GM19193 (cell line): ENCODE results near the gene WNT6.

Source experiments
- POLR2A ChIP-seq: IDR thresholded peaks from 4 replicates; pipeline ENCODE4 v1.6.1; 2011; ENCODE audit not compliant: insufficient read depth, insufficient read length; ENCODE audit errors: extremely low read depth

WNT6 gene

DNA sequence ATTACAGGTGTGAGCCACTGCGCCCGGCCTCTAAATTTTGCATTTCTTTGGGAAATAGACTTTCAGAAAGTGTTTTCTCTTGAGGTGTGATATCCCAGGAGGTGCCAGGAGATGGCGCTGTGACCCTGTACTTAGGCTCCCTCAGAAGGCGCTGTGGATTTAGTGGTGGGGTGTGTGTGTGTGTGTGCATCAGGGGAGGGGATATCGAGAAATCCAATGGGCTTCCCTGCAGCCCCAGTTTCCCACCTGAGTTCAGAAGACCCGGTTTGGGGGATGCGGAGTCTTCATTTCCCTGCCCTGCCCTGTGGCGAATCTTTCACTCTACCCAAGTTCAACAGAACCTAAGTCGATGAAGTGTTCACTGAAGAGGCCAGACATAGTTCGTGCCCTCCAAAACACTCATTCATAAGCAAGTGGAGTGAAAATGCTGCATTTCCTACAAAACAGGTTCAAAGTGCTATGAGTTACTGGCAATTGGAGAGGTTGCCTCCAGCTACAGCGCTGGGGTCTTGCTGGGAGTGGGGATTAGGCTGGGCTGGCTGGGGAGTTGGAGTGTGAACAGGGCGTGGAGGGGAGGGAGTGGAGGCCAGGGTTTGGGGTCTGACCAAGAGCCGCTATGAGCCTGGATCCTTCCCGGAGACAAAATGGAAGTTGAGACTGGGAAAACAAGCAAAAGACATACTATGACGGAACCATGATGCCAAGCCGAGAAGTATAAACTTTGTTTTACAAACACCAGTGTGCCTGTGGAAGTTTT is 6.5 kb upstream of the WNT6 start:
- TF ChIP-seq POLR2A, result no peak

DNA sequence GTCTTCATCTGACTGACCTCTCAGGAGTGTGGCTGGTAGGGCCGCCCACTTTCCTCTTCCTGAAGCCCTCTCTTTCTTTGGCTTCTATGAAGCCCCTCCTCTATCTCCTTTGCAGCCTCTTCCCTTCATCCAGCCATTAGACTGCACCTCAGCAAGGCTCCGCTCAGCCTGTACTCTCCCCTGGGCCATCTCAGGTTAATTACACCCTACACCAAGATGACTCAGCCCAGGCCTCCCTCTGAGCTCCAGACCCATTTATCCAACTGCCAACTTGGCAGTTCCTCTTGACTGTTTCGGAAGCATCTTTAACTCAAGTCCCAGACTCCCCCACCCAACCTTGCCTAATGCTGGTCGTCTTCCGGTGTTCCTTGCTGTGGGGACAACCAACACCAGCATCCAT is 5.8 kb upstream of the WNT6 start:
- TF ChIP-seq POLR2A, result no peak

DNA sequence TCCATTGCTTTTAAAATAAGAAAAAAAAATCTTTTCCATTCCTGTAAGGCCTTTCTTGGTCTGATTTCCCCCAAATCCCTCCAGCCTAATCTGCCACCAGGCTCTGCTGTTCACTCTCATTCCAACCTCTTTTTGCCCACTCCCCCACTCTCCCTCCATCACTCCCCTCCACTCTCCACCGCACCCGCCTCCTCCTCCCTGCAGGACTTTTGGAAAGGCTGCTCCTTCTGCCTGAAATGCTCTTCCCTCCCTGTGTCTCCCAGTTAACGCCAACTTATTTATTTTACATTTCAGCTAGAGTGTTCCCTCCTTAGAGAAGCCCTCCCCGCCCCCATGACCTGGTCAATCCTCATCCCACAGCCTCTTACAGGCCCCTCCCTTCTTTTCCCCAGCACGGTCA is 4.7 kb upstream of the WNT6 start:
- TF ChIP-seq POLR2A, result no peak

DNA sequence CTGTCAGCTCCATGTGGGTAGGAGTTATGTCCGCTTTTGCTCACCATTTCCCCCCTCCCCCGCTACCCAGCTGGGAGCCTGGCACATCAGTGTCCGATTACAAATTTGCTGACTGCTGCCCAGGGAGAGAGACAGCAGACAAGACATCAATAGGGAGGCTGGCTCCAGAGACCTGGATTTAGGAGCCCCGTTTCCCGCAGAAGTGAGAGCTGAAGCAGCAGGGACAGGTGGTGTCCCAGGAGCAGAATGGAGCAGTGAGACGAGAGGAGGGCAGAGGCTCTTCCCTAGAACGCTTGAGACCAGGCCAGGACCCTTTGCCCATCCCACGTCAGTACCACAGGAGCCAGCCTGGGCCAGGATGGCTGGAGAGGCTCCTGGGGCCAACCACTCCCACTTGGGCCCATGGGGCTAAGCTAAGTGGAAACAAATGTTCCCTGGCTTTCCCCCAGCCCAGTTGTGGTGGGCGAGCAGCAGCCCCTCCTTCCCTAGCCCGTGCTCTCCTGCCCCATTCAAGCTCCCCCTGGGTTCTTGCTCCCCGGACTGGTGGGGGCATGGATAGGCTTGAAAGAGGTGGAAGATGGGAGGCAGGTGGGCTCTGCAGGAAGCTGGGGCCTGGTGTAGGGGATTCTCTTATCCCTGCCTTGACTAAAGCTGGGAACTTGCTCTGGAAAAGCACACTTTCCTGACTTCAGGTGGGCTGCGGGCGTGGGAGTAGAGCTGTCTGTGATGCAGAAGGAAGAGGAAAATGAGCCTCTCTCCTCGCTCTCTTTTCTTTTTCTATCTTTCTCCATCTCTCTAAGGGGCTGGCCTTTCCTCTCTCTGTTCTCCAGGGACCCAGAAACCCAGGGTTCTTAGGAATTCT is 4.1 kb upstream of the WNT6 start:
- TF ChIP-seq POLR2A, result no peak

DNA sequence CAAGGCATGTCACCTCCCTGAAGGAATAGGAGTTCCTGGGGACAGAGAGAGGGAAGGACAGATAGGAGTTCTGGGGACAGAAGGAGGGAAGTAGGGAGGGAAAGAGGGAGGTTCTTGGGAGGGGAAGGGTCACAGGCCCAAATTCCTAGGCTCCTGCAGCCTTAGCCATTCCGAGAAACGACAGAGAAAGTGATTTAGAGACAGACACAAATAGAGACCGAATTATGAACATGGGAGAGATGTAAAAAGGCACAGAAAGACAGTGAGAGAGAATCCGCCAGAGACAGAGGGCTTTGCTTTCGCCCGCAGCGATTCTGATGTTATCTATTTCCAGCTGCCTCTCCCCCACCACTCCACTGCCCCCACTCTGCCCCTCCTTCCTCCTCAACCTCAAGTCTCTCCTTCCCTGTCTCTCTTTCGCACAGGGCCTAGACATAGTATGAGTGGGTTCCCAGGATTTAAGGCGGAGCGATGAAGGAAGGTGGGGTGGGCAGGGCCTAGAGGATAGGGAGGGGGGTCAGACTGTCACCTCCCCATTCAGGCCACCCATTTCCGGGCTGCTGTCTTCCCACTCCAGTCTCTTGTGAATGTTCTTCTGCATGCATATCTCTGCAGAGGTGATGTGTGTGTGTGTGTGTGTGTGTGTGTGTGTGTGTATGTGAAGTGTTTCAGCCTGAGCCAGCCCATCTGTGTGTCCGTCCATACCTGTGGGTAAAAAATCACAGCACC is 3.3 kb upstream of the WNT6 start:
- no peak for TF ChIP-seq POLR2A

DNA sequence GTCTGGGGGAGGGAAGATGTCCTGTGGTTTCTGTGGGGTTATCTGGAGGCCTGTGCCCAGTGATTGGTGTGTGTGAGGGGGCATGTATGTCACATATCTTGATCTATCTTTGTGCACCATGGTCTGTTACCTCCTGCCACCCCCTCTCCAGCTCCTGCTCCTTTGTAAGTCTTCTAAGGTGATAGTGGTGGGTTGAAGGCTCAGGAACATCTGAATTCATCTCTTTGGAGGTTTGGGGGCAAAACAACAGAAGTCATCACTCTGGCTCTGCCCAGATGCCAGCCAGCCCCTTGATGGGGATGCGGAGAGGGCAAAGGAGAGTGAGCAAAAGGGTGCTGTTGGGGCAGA is 2.7 kb upstream of the WNT6 start:
- TF ChIP-seq POLR2A, result no peak

DNA sequence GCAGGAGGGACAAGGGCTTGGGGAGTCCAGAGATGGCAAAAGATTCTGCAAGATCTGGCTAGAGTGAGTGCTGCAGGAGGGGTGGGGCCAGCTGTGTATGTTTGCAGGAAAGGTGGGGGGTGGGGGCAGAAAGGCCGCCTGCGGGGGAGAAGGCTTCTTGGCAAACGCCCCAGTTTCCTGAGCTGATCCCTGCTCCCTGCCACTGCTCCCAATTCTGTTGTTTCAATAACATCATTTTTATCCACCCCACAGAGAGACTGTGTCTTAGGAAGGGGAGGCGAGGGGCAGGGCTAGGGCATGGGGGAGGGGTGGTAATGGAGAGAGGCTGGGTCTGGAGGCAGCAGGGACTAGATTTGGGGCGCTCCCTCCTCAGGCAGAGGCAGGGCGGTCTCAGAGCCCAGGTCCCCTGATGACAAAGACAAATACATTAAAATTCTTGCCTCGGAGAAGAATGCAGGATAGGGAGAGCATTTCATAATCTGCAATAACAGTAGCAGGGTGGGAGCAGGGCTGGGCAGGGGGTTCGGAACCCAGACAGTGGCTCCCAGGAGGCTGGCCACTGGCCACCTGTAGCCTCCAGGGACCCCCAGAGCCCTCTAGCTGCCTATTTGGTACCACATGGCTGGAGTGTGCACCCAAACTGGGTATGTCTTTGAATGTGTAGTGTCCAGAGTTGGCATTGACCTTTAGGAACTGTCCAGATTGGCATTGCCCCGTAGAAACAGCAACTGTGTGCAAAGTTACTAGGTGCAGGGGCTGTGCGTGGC is 2.1 kb upstream of the WNT6 start:
- TF ChIP-seq POLR2A, result no peak

DNA sequence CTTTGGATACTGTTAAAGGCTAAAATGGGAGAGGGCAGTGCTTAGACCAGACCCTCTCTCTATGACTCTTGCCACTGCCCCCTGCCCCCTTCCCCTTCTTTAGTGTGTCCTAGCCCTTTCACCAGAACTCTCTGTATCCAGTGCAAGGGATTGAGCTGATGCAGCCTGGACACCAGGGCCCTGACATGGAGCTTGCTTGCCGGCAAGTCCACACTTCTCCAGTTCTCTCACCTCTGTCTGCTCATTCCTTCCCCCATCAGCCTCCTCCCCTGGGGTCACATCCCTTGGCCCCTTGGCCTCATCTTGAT is 1.5 kb upstream of the WNT6 start:
- TF ChIP-seq POLR2A, result no peak

DNA sequence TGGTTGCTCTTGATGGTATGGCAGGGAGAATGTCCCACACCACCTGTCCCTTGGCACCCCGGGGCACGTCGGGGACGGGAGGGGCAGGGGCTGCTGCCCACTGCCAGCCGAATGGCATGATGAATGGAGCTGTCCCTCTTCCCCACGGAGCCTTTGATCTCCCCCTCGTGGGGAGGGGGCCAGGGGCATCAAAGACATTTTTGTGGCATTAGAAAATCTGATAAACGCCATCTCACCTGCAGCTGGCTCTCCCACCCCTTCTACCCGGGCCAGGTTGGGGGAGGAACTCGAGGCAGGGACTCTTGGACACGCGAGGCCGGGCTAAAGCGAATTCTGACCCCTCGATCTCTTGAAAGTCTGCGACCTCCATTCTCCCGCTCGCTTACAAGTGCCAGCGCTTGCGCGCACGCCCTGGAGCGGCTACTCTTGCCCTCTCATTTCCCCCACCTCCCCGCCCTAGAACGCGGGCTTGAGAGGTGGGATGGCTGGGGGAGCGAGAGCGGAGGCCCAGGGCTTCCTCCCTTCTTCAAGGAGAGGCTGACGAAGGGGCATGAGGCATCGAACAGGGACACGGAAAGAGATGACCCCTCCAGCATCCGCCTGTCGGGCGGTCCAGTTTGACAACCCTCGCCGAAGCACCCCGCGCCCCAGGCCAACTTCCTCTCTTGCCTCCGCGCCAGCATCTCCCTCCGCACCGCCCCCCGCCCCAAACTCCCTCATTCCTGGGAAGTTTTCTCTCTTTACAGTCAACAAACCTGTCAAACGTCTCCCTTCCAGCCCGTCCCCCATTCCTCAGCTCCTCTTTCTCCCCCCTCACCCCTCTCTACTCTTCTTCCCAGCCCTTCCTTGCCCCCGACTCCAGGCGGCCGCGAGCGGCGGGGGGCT is 692 bp upstream of the WNT6 start:
- TF ChIP-seq POLR2A, result no peak

DNA sequence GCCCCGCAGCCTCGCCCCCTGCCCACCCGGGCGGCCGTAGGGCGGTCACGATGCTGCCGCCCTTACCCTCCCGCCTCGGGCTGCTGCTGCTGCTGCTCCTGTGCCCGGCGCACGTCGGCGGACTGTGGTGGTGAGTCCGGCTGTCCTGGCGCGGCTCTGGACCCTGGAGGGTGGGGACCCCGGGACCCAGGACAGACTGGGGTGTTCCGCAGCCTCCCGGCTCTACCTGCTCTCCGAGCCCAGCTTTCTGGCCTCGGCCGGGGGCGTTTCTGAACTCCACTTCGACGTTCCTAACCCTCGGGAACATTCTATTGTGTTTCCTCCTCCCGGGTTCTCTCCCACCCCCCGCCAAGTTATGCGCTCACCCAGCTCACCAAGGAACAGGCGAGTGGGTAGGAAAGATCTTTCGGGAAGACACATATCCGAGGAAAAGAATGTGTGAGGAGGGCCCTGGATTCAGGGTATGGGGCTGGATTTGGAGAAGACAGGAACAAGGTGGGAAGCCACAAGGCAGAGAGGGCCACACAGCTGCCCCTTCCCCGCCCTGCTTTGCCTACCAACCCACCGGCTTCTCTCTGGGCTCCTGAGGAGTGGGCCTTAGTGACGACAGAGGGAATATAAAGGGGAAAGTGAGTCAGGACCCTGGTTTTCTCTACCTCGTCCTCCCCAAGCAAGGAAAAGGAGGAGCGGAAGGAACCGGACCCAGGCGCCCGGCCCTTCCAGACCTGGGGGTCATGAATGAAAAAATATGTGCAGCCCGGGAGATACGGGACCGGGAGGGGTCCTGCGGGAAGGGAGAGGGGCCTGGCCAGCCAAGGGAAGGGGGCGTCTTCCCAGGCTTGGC is 605 bp downstream of the WNT6 start:
- TF ChIP-seq POLR2A, result no peak

DNA sequence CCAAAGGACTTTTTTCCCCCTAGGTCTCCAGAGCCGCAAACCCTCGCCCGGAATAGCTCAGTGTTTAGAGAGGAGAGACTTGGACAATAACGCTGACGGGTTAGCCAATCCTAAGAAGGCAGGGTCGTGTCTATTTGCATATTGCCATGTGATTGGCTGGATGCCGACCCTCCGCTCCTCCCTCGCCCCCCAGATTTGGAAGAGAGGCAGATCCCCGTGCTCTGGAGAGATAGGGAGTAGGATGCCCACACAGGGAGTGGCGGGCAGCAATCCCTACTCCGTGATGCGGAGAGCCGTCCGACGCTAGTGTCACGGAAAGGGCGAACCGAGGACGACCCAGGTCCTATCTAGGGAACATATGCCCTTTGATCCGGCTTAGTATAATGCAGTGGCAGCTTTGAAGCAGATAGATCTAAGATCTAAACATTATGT is 1.4 kb downstream of the WNT6 start:
- TF ChIP-seq POLR2A, result no peak

DNA sequence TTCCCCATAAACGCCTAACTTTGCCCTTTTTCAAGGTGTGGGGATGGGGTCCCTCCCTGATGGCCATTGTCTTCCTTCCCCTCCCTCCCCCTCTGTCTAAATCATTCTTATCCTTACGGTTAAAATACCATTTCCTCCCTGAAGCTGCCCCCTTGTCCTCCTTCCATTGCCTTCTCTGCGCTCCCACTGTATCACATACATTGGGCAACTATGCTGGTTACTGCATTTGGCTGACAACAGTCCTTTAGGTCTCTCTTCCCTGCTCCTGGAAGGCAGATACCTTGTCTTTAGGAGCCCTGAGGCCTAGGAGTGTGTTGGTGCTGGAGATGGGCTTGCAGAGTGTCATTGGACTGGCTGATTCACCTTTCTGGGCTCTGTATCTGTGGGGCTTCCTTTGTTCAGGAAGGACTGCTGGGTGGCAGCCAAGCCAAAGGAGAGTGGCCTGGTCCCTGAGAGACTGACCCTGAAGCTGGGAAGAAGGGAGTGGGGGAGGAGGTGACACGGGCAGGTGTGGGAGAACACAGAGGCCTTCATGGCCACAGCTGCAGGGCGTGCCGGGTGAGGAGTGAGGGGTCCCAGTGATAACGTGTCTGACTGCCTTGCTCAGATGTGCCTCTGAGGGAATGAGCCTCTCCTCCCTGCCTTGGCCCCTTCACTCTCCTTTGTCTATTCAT is 2.2 kb downstream of the WNT6 start:
- TF ChIP-seq POLR2A, result no peak

DNA sequence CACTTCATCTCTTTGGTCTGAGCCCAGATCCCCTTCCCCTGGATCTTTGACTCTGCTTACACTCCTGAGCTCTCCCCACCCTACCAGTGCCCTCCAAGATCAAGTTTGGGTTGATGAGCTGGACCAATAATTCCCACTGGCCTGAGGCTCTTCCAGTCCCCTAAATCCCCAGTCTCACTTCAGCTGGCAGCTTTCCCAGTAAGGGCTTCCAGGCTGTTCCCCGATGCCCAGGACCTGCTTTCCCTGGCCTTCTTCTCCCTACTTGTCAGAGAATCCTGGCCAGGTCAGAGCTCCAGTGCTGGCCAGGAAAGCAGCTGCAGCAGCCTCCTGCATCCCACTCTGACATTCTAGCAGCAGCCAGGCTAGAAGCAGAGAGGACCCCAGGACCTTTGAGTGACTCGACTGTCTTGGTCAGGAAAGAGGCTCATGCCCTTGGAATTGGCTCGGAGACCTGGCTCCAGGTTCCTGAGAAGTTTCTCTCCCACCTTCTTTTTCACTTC is 3.5 kb downstream of the WNT6 start:
- TF ChIP-seq POLR2A, result no peak

DNA sequence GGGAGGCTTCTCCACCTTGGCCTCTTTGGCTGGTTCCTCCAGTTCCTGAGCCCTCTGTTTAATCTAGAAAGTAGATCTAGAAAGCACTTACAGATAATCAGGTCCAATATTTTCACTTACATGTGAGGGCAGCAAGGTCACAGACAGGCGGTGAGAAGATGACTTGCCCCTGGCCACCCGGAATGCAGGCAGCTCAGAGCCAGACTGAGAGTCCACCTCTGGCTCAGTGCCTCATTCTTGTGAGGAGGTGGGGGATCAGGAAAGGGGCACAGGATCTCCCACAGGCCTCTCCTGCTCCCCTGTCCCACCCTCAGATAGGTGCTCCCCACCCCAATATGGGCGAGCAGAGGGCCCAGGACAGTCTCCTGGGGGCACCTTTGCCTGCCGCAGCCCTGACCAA is 5.8 kb downstream of the WNT6 start:
- no peak for TF ChIP-seq POLR2A
